Stomach (tissue), 9 donors: ENCODE measurements around the gene C1orf21. TPM values are rescaled to one million over a fixed set of nuclear protein-coding genes. Genes with fewer than 3 reads are reported as not detected.

ENCODE experiments used
- DNase-seq, 2 donors: peaks; one replicate each; pipeline versions ENCODE4 v3.0.0 to v3.0.0-alpha.2; 2013 to 2019
- H3K27ac ChIP-seq, 5 donors: fragments of 200-600 bp in 4 of 5; sonication (generic) in 4 of 5; one replicate each; pipeline ENCODE4 v1.5.1; 2013 to 2019; ENCODE audit warnings: mild to moderate bottlenecking in 1 of 5, moderate library complexity in 1 of 5
- H3K27me3 ChIP-seq, 3 donors: fragments of 200-600 bp; sonication (generic); one replicate each; pipeline ENCODE4 v1.5.1; 2017 to 2019; ENCODE audit warnings: mixed run types in 1 of 3
- H3K36me3 ChIP-seq, 4 donors: fragments of 200-600 bp; sonication (generic); 1 replicate in 3 of 4; 2 replicates in 1 of 4; pipeline ENCODE4 v1.5.1; 2016 to 2019
- H3K4me1 ChIP-seq, 4 donors: fragments of 200-600 bp; sonication (generic); one replicate each; pipeline ENCODE4 v1.5.1; 2016 to 2019
- H3K4me3 ChIP-seq, 4 donors: fragments of 200-600 bp; sonication (generic) in 3 of 4; one replicate each; pipeline ENCODE4 v1.5.1; 2016 to 2019; ENCODE audit warnings: mild to moderate bottlenecking in 1 of 4
- H3K9me3 ChIP-seq, 4 donors: fragments of 200-600 bp; sonication (generic); one replicate each; pipeline ENCODE4 v1.5.1; 2016 to 2019
- CTCF ChIP-seq, 7 experiments: fragments of 450-650 bp in 4 of 7; fragments of 200-600 bp in 3 of 7; sonication (generic) in 3 of 7; IDR thresholded peaks; one replicate each; pipeline ENCODE4 v1.5.1; 2016 to 2019; ENCODE audit warnings: antibody characterized with exemption in 7 of 7, control low read depth in 2 of 7, mild to moderate bottlenecking in 1 of 7
- EP300 ChIP-seq: sonication (generic); formaldehyde crosslinking; IDR thresholded peaks from one replicate; pipeline ENCODE4 v1.6.1; 2017; ENCODE audit warnings: antibody characterized with exemption
- POLR2A ChIP-seq, 4 donors: fragments of 450-650 bp; IDR thresholded peaks; one replicate each; pipeline ENCODE4 v1.6.1; 2016; ENCODE audit warnings: antibody characterized with exemption in 4 of 4, control low read depth in 2 of 4, mild to moderate bottlenecking in 1 of 4, moderate library complexity in 1 of 4
- POLR2AphosphoS5 ChIP-seq, 3 donors: sonication (generic); formaldehyde crosslinking; IDR thresholded peaks; one replicate each; pipeline ENCODE4 v1.6.1; 2016; ENCODE audit warnings: antibody characterized with exemption in 3 of 3
- WGBS, 5 donors: extraction: QIAGEN DNeasy Blood & Tissue Kit in 3 of 5; methylation state at CpG; one replicate each; pipeline versions ENCODE4 v1.1.5 to v1.1.7; 2013 to 2018; 5-methylcytosine and 5-hydroxymethylcytosine counted together
- intact Hi-C: fragments of 100-400 bp; cut with DNase I; formaldehyde crosslinking; loops from one replicate; pipeline ENCODE4 v1.15.1; 2023; ENCODE audit warnings: low total_unique reads
- polyA plus RNA-seq, 3 donors: library from polyadenylated mRNA; stranded (reverse); fragments of 200-250 nt; gene quantifications; one replicate each; pipeline ENCODE4 v1.2.3, GENCODE V29; 2013
- total RNA-seq, 5 donors: library from RNA; depleted of rRNA; stranded (reverse); fragments of >200 nt; gene quantifications; one replicate each; pipeline versions ENCODE4 v1.1.0 to v1.2.3, GENCODE V29; 2014 to 2016
- donor health status: healthy with polysubstance abuse.
- donor health status: Bipolar disorder and iron deficiency.
- donor health status: healthy.

The C1orf21 gene
- total and polyA plus RNA-seq, 8 donors = 10.1 to 114 (median 37.4) TPM

- Histone ChIP-seq H3K36me3 (no peaks in the 10 kb centered on the region), H3K27me3 (no peaks in the 10 kb centered on the region), H3K27ac (no peak overlapping the region), H3K9me3 (no peaks in the 10 kb centered on the region), H3K4me3 (no peak overlapping the region), H3K4me1 (peaks cover 13 to 56% (median 27%) of the 10 kb centered on the region in 4 donors)
- intact Hi-C loops = no loop called here
- 68 to 88% (median 78%) methylated on average over 2 of the region's 2 CpGs for WGBS, 5 donors
- no peak for DNase-seq
- no peak for TF ChIP-seq POLR2AphosphoS5 (IDR thresholded peaks at IDR 0.05)
- no peak for TF ChIP-seq POLR2A (IDR thresholded peaks at IDR 0.05)
- TF ChIP-seq CTCF (IDR thresholded peaks at IDR 0.05) = no peak
- TF ChIP-seq EP300 = no peak
These were observed 17.8 kb downstream of the C1orf21 start for GRCh38 chr1:184404727-184405027.

GRCh38 chr1:184405094-184405800, 18.4 kb downstream of the C1orf21 start:
- Histone ChIP-seq H3K9me3 (no peaks in the 10 kb centered on the region), H3K27ac (no peak overlapping the region), H3K27me3 (no peaks in the 10 kb centered on the region), H3K4me1 (peaks cover 13 to 61% (median 27%) of the 10 kb centered on the region in 4 donors), H3K36me3 (no peaks in the 10 kb centered on the region), H3K4me3 (no peak overlapping the region)
- TF ChIP-seq CTCF (IDR thresholded peaks at IDR 0.05) (no peak), POLR2AphosphoS5 (IDR thresholded peaks at IDR 0.05) (no peak), POLR2A (IDR thresholded peaks at IDR 0.05) (no peak), EP300 (no peak)
- WGBS, 5 donors = 54 to 75% (median 69%) methylated on average over 4 of the region's 4 CpGs
- no peak for DNase-seq
- intact Hi-C loops = no loop called here

DNA sequence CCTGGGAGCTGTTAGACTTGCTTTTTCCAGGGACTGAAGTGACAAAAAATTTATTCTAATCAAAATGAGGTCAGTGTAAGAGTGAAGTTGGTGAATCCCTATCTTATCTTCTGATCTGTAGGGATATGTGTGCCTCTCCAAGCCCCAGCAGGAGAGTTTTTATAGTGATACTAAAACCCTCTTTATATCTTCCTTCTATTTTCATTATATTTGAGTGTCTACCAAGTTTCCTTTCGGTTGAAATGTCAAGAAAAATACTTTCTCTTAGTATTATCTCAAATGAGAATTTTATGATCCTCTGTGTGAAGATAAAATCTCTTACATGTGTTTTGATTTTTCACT, 18.9 kb downstream of the C1orf21 start:
- Histone ChIP-seq H3K36me3 (no peaks in the 10 kb centered on the region), H3K27ac (no peak overlapping the region), H3K27me3 (no peaks in the 10 kb centered on the region), H3K9me3 (no peaks in the 10 kb centered on the region), H3K4me3 (no peak overlapping the region), H3K4me1 (peaks cover 13 to 61% (median 27%) of the 10 kb centered on the region in 4 donors)
- TF ChIP-seq POLR2AphosphoS5 (IDR thresholded peaks at IDR 0.05) = no peak
- no peak for TF ChIP-seq EP300
- no peak for TF ChIP-seq CTCF (IDR thresholded peaks at IDR 0.05)
- no peak for TF ChIP-seq POLR2A (IDR thresholded peaks at IDR 0.05)
- DNase-seq = no peak
- intact Hi-C loops = no loop called here
- WGBS, 5 donors = 71 to 83% (median 76%) methylated on average over 1 of the region's 1 CpG

GRCh38 chr1:184406479-184406878, 19.6 kb downstream of the C1orf21 start:
- TF ChIP-seq POLR2AphosphoS5 (IDR thresholded peaks at IDR 0.05) (no peak), POLR2A (IDR thresholded peaks at IDR 0.05) (no peak), EP300 (no peak), CTCF (IDR thresholded peaks at IDR 0.05) (no peak)
- peaks cover 13 to 61% (median 27%) of the 10 kb centered on the region in 4 donors for H3K4me1 ChIP-seq
- no peak overlapping the region for H3K27ac ChIP-seq
- no peaks in the 10 kb centered on the region for H3K36me3 ChIP-seq
- no peak overlapping the region for H3K4me3 ChIP-seq
- H3K9me3 ChIP-seq = no peaks in the 10 kb centered on the region
- no peaks in the 10 kb centered on the region for H3K27me3 ChIP-seq
- intact Hi-C loops = no loop called here
- no peak for DNase-seq
